Thymus (tissue), 11 donors: ENCODE data around the gene NRG2. TPM values are rescaled to one million over a fixed set of nuclear protein-coding genes. Genes with fewer than 3 reads are reported as not detected.

Experiments
- DNase-seq, 9 donors: peaks; one replicate each; pipeline ENCODE4 v3.0.0-alpha.2; 2013; ENCODE audit warnings: low spot score in 9 of 9, low read depth in 6 of 9, missing footprints in 1 of 9
- H3K27ac ChIP-seq, 2 donors: one replicate each; pipeline ENCODE4 v1.5.1; 2013; ENCODE audit warnings: control low read depth in 1 of 2, low read depth in 1 of 2, low read length in 1 of 2, mild to moderate bottlenecking in 1 of 2, moderate library complexity in 1 of 2
- H3K27me3 ChIP-seq, 2 donors: one replicate each; pipeline ENCODE4 v1.5.1; 2013; ENCODE audit warnings: low read length in 1 of 2; ENCODE audit not compliant: control insufficient read depth in 2 of 2, insufficient read depth in 1 of 2
- H3K36me3 ChIP-seq, 2 donors: one replicate each; pipeline ENCODE4 v1.5.1; 2013; ENCODE audit warnings: low read length in 1 of 2, mild to moderate bottlenecking in 1 of 2, moderate library complexity in 1 of 2; ENCODE audit not compliant: control insufficient read depth in 2 of 2, insufficient read depth in 2 of 2
- H3K4me1 ChIP-seq, 2 donors: one replicate each; pipeline ENCODE4 v1.5.1; 2013; ENCODE audit warnings: low read length in 2 of 2; ENCODE audit not compliant: control insufficient read depth in 2 of 2, insufficient read depth in 2 of 2
- H3K4me3 ChIP-seq, 2 donors: one replicate each; pipeline ENCODE4 v1.5.1; 2013; ENCODE audit warnings: low read length in 2 of 2, control low read depth in 1 of 2, mild to moderate bottlenecking in 1 of 2
- H3K9me3 ChIP-seq, 2 donors: one replicate each; pipeline ENCODE4 v1.5.1; 2013; ENCODE audit warnings: low read length in 1 of 2, mild to moderate bottlenecking in 1 of 2; ENCODE audit not compliant: control insufficient read depth in 2 of 2, insufficient read depth in 1 of 2
- WGBS: extraction: QIAGEN DNeasy Blood & Tissue Kit; methylation state at CpG from one replicate; pipeline ENCODE4 v1.1.7; 2013; 5-methylcytosine and 5-hydroxymethylcytosine counted together
- polyA plus RNA-seq: library from polyadenylated mRNA; stranded (reverse); fragments of 200-250 nt; gene quantifications from one replicate; pipeline ENCODE4 v1.2.3, GENCODE V29; 2013
- total RNA-seq: library from RNA; stranded (reverse); fragments of 120-200 nt; gene quantifications from one replicate; pipeline ENCODE4 v1.2.4, GENCODE V29; 2013
- donor health status: healthy.

The NRG2 gene
- total and polyA plus RNA-seq, 2 donors = 0.38 to 0.96 TPM

- peaks cover 44 to 81% of the 10 kb centered on the region in 2 donors for H3K27me3 ChIP-seq
- 28% methylated on average over 22 of the region's 22 CpGs for WGBS
- DNase-seq = no peak
- no peak overlapping the region for H3K27ac ChIP-seq
- no peaks in the 10 kb centered on the region for H3K9me3 ChIP-seq
- H3K4me3 ChIP-seq = no peak overlapping the region
- H3K36me3 ChIP-seq = no peaks in the 10 kb centered on the region
- H3K4me1 ChIP-seq = peaks cover 0 to 5% of the 10 kb centered on the region in 2 donors
Measured at GRCh38 chr5:139904816-139905661, 138.1 kb downstream of the NRG2 start.

- H3K27ac ChIP-seq = no peak overlapping the region
- H3K36me3 ChIP-seq = no peaks in the 10 kb centered on the region
- no peak for DNase-seq
- peaks cover 44 to 82% of the 10 kb centered on the region in 2 donors for H3K27me3 ChIP-seq
- 3% methylated on average over 17 of the region's 17 CpGs for WGBS
- H3K9me3 ChIP-seq = no peaks in the 10 kb centered on the region
- no peak overlapping the region for H3K4me3 ChIP-seq
- peaks cover 0 to 5% of the 10 kb centered on the region in 2 donors for H3K4me1 ChIP-seq
Measured at GRCh38 chr5:139904566-139904815, 138.6 kb downstream of the NRG2 start.

GRCh38 chr5:139903795-139904565 lies 139.1 kb downstream of the NRG2 start:
- H3K4me1 ChIP-seq = peaks cover 0 to 5% of the 10 kb centered on the region in 2 donors
- H3K27ac ChIP-seq = no peak overlapping the region
- peaks cover 44 to 86% of the 10 kb centered on the region in 2 donors for H3K27me3 ChIP-seq
- DNase-seq = peak in 1 of 9 donors; percentile 1
- WGBS = 1% methylated on average over 89 of the region's 89 CpGs
- H3K36me3 ChIP-seq = no peaks in the 10 kb centered on the region
- H3K4me3 ChIP-seq = peak overlapping the region in 1 of 2 donors; percentile 28
- H3K9me3 ChIP-seq = no peaks in the 10 kb centered on the region

GRCh38 chr5:139903450-139903794 lies 139.7 kb downstream of the NRG2 start:
- Histone ChIP-seq H3K4me1 (peaks cover 0 to 5% of the 10 kb centered on the region in 2 donors), H3K27ac (no peak overlapping the region), H3K4me3 (no peak overlapping the region), H3K27me3 (peaks cover 44 to 87% of the 10 kb centered on the region in 2 donors), H3K36me3 (no peaks in the 10 kb centered on the region), H3K9me3 (no peaks in the 10 kb centered on the region)
- 13% methylated on average over 14 of the region's 14 CpGs for WGBS
- DNase-seq = no peak

- peaks cover 44 to 91% of the 10 kb centered on the region in 2 donors for H3K27me3 ChIP-seq
- 59% methylated on average over 3 of the region's 3 CpGs for WGBS
- H3K27ac ChIP-seq = no peak overlapping the region
- H3K4me1 ChIP-seq = peaks cover 0 to 5% of the 10 kb centered on the region in 2 donors
- no peaks in the 10 kb centered on the region for H3K36me3 ChIP-seq
- no peaks in the 10 kb centered on the region for H3K9me3 ChIP-seq
- H3K4me3 ChIP-seq = no peak overlapping the region
- no peak for DNase-seq
Measured at GRCh38 chr5:139901986-139902385, 141.1 kb downstream of the NRG2 start.

- Histone ChIP-seq H3K27ac (no peak overlapping the region), H3K4me3 (no peak overlapping the region), H3K27me3 (peaks cover 44 to 90% of the 10 kb centered on the region in 2 donors), H3K4me1 (peaks cover 0 to 5% of the 10 kb centered on the region in 2 donors), H3K36me3 (no peaks in the 10 kb centered on the region), H3K9me3 (no peaks in the 10 kb centered on the region)
- DNase-seq = no peak
- WGBS = 75% methylated on average over 2 of the region's 2 CpGs
Measured at GRCh38 chr5:139901251-139901575, 141.9 kb downstream of the NRG2 start.

GRCh38 chr5:139900546-139901250 lies 142.4 kb downstream of the NRG2 start:
- peaks cover 42 to 85% of the 10 kb centered on the region in 2 donors for H3K27me3 ChIP-seq
- peaks cover 0 to 5% of the 10 kb centered on the region in 2 donors for H3K4me1 ChIP-seq
- H3K27ac ChIP-seq = no peak overlapping the region
- H3K4me3 ChIP-seq = no peak overlapping the region
- WGBS = 90% methylated on average over 3 of the region's 3 CpGs
- DNase-seq = no peak
- H3K36me3 ChIP-seq = no peaks in the 10 kb centered on the region
- H3K9me3 ChIP-seq = no peaks in the 10 kb centered on the region

GRCh38 chr5:139898981-139899380 lies 144.1 kb downstream of the NRG2 start:
- Histone ChIP-seq H3K27ac (no peak overlapping the region), H3K9me3 (no peaks in the 10 kb centered on the region), H3K4me3 (no peak overlapping the region), H3K4me1 (no peaks in the 10 kb centered on the region), H3K27me3 (peaks cover 25 to 82% of the 10 kb centered on the region in 2 donors), H3K36me3 (no peaks in the 10 kb centered on the region)
- WGBS = 95% methylated on average over 2 of the region's 2 CpGs
- DNase-seq = no peak

- no peaks in the 10 kb centered on the region for H3K4me1 ChIP-seq
- H3K27me3 ChIP-seq = peaks cover 15 to 81% of the 10 kb centered on the region in 2 donors
- no peaks in the 10 kb centered on the region for H3K9me3 ChIP-seq
- DNase-seq = no peak
- H3K27ac ChIP-seq = no peak overlapping the region
- no peak overlapping the region for H3K4me3 ChIP-seq
- no peaks in the 10 kb centered on the region for H3K36me3 ChIP-seq
- whole genome bisulfite sequencing = 96% methylated on average over 6 of the region's 6 CpGs
Measured at GRCh38 chr5:139897982-139898381, 145.1 kb downstream of the NRG2 start.
